HFFc6 (cell line): ENCODE results near the gene LAMA5. TPM values are rescaled to one million over a fixed set of nuclear protein-coding genes. Genes with fewer than 3 reads are reported as not detected.

Experiments
- DNase-seq: peaks from one replicate; pipeline ENCODE4 v3.0.0-alpha.2; 2018
- H3K27ac Mint-ChIP-seq: 2 replicates; pipeline ENCODE4 v1.8.0; 2020; ENCODE audit warnings: mild to moderate bottlenecking, mixed read lengths
- H3K27me3 Mint-ChIP-seq: 2 replicates; pipeline ENCODE4 v1.8.0; 2021; ENCODE audit warnings: mild to moderate bottlenecking, moderate library complexity, mixed read lengths; ENCODE audit not compliant: insufficient read depth
- H3K36me3 Mint-ChIP-seq: 2 replicates; pipeline ENCODE4 v1.8.0; 2021; ENCODE audit warnings: low read depth, mixed read lengths
- H3K4me1 Mint-ChIP-seq: 2 replicates; pipeline ENCODE4 v1.8.0; 2020; ENCODE audit warnings: low read depth, mixed read lengths
- H3K4me3 Mint-ChIP-seq: 2 replicates; pipeline ENCODE4 v1.8.0; 2020; ENCODE audit warnings: mild to moderate bottlenecking, moderate library complexity, mixed read lengths
- H3K9me3 Mint-ChIP-seq: 2 replicates; pipeline ENCODE4 v1.8.0; 2020; ENCODE audit warnings: mild to moderate bottlenecking, mixed read lengths
- CTCF ChIP-seq: fragments of 200-600 bp; sonication (generic); IDR thresholded peaks from 2 replicates; pipeline ENCODE4 v1.5.0; 2021; ENCODE audit warnings: antibody characterized with exemption, mild to moderate bottlenecking
- total RNA-seq, 6 experiments: library from RNA; stranded (reverse); fragmentation: NEBNext Ultra II Directional; extraction: Animal tissue kit (Norgen Biotek cat#: 25700); gene quantifications; 2 replicates in 1 of 6; 3 replicates in 5 of 6; pipeline ENCODE4 v1.2.3, GENCODE V29; 2021

The LAMA5 gene
- total RNA-seq, 6 experiments from 2014 or later = 1.2 to 2.4 (median 1.5) TPM

GRCh38 chr20:62311832-62312661 is 55.1 kb downstream of the LAMA5 start:
- no peak overlapping the region for H3K4me3 Mint-ChIP-seq
- no peak for TF ChIP-seq CTCF
- no peaks in the 10 kb centered on the region for H3K9me3 Mint-ChIP-seq
- no peaks in the 10 kb centered on the region for H3K36me3 Mint-ChIP-seq
- no peaks in the 10 kb centered on the region for H3K27me3 Mint-ChIP-seq
- H3K27ac Mint-ChIP-seq = no peak overlapping the region
- DNase-seq = no peak
- H3K4me1 Mint-ChIP-seq = no peaks in the 10 kb centered on the region

- H3K9me3 Mint-ChIP-seq = no peaks in the 10 kb centered on the region
- H3K27me3 Mint-ChIP-seq = no peaks in the 10 kb centered on the region
- no peak for TF ChIP-seq CTCF
- no peaks in the 10 kb centered on the region for H3K36me3 Mint-ChIP-seq
- no peak for DNase-seq
- no peak overlapping the region for H3K4me3 Mint-ChIP-seq
- H3K27ac Mint-ChIP-seq = no peak overlapping the region
- no peaks in the 10 kb centered on the region for H3K4me1 Mint-ChIP-seq
These were observed 56.0 kb downstream of the LAMA5 start for GRCh38 chr20:62311150-62311549.

DNA sequence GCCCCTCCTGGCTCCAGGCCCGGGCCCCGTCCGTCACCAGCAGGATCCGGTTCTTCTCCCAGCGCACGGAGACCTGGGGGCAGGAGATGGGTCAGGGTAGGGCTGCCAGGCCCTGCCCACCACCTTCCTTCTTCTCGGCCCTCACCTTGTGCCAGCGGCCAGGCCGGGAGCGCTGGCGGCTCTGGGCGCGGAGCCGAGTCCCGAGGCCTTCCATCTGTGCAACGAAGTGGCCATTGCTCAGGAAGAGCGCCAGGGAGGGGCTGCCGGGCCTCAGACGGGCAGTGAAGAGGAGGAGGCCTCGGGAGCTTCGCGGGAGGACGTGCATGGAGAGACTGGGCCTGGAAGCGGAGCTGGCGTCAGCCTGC is 56.4 kb downstream of the LAMA5 start:
- no peaks in the 10 kb centered on the region for H3K27me3 Mint-ChIP-seq
- H3K4me3 Mint-ChIP-seq = no peak overlapping the region
- TF ChIP-seq CTCF = no peak
- no peak overlapping the region for H3K27ac Mint-ChIP-seq
- no peaks in the 10 kb centered on the region for H3K36me3 Mint-ChIP-seq
- H3K9me3 Mint-ChIP-seq = no peaks in the 10 kb centered on the region
- H3K4me1 Mint-ChIP-seq = no peaks in the 10 kb centered on the region
- no peak for DNase-seq

- Mint-ChIP-seq H3K27me3 (no peaks in the 10 kb centered on the region), H3K36me3 (peaks cover 3% of the 10 kb centered on the region; the same call in 1 of the 2 replicates), H3K9me3 (no peaks in the 10 kb centered on the region), H3K27ac (no peak overlapping the region), H3K4me3 (no peak overlapping the region), H3K4me1 (peaks cover 6% of the 10 kb centered on the region; the same call in 1 of the 2 replicates)
- TF ChIP-seq CTCF = no peak
- no peak for DNase-seq
These were observed 57.0 kb downstream of the LAMA5 start for GRCh38 chr20:62309947-62310756.

DNA sequence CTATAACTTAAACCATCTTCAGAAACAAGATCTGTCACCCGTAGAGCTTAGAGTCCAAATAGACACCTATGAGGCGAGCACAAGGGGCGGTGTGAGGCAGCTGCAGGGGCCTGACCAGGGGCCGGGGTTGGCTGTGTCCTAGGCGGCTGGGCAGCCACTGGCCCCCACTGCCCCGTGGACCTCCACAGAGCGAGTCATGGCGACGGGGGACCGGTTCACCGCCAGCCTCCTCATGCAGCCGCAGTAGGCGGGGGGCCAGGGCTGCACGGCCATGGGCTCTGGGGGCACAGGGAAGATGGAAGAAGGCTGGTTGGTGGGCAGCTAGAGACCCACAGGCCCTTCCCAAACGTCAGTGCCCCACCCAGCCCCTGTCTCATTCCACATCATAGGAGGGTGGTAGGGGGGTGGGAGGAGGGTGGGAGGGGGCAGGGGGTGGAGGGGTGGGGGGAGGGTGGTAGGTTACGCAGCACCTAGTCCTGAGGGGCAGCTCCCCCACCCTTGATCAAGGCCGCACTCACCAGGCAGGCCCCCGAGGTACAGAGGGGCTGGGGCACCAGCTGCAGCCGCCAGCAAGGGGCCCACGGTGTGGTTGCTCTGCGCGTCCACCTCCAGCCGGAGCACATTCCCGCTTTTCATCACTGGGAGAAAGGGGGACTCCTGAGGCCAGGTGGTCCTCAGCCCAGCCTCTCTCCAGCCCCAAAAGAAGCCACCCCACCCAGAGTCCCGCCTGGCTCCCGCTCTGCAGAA is 57.7 kb downstream of the LAMA5 start:
- DNase-seq = no peak
- peaks cover 3% of the 10 kb centered on the region; the same call in 1 of the 2 replicates for H3K36me3 Mint-ChIP-seq
- no peak overlapping the region for H3K4me3 Mint-ChIP-seq
- H3K4me1 Mint-ChIP-seq = peaks cover 13% of the 10 kb centered on the region
- H3K27ac Mint-ChIP-seq = no peak overlapping the region
- TF ChIP-seq CTCF = no peak
- H3K9me3 Mint-ChIP-seq = no peaks in the 10 kb centered on the region
- no peaks in the 10 kb centered on the region for H3K27me3 Mint-ChIP-seq
